HepG2 (cell line): ENCODE data around the gene RASIP1. TPM values are rescaled to one million over a fixed set of nuclear protein-coding genes. Genes with fewer than 3 reads are reported as not detected.

Experiments
- ATAC-seq: fragments of 200-7000 bp; cut with Tn5 transposase; 3 replicates; pipeline ENCODE4 v1.9.1; 2020; ENCODE audit warnings: mild to moderate bottlenecking, moderate library complexity
- BruUV-seq: library from RNA; stranded (reverse); fragments of 400-500 nt; replicated peaks from 2 replicates; lab custom pipeline; 2021; lab: Mats Ljungman, UMichigan
- CTCF ChIA-PET: fragments of 300-600 bp; formaldehyde crosslinking; extraction: SDS; loops from one replicate; lab custom pipeline; 2021; ENCODE audit warnings: low total read pairs, inconsistent platforms, low intra/inter-chr PET ratio; lab: Yijun Ruan, JAX
- POLR2A ChIA-PET: fragments of 350-600 bp; sonication (Branson Sonifier 250); formaldehyde crosslinking; loops from one replicate; lab custom pipeline; 2020; ENCODE audit warnings: antibody characterized with exemption, inconsistent platforms; lab: Yijun Ruan, JAX
- DNase-seq: peaks from one replicate; pipeline ENCODE4 v3.0.0-alpha.2; 2015; ENCODE audit warnings: low spot score
- FAIRE-seq: peaks from 3 replicates; lab custom pipeline; 2011; peaks lifted over from hg19 to GRCh38; lab: Jason Lieb, UNC
- H2AFZ ChIP-seq: one replicate; pipeline ENCODE4 v1.6.1; 2011; ENCODE audit warnings: low read length, inconsistent platforms
- H3K27ac ChIP-seq: fragments of 300-600 bp; 3 replicates; pipeline ENCODE4 v1.8.0; 2011; ENCODE audit warnings: mixed run types, mild to moderate bottlenecking, mixed read lengths, low read length, inconsistent platforms; ENCODE audit not compliant: insufficient read depth; ENCODE audit errors: extremely low read length
- H3K27me3 ChIP-seq, 2 experiments: fragments of 200-600 bp in 1 of 2; 2 replicates in 1 of 2; 3 replicates in 1 of 2; pipeline versions ENCODE4 v1.6.0 to v1.8.0; 2011; ENCODE audit warnings: low read length in 2 of 2, mild to moderate bottlenecking in 2 of 2, moderate library complexity in 2 of 2, inconsistent platforms in 1 of 2; ENCODE audit not compliant: insufficient read depth in 2 of 2, control insufficient read depth in 1 of 2
- H3K36me3 ChIP-seq, 2 experiments: fragments of 200-600 bp in 1 of 2; replicated peaks in 1 of 2; 2 replicates in 1 of 2; 3 replicates in 1 of 2; pipeline versions ENCODE4 v1.5.1 to v1.8.0; 2011; ENCODE audit warnings: low read length in 2 of 2, inconsistent platforms in 1 of 2; ENCODE audit not compliant: insufficient read depth in 2 of 2, control insufficient read depth in 1 of 2
- H3K4me1 ChIP-seq: 2 replicates; pipeline ENCODE4 v1.5.1; 2012; ENCODE audit warnings: low read length, inconsistent platforms; ENCODE audit not compliant: insufficient read depth
- H3K4me2 ChIP-seq: 2 replicates; pipeline ENCODE4 v1.6.0; 2011; ENCODE audit warnings: low read depth, low read length, inconsistent platforms
- H3K4me3 ChIP-seq, 3 experiments: fragments of 200-600 bp in 1 of 3; sonication (generic), shearing (Covaris generic) in 1 of 3; replicated peaks in 1 of 3; 2 replicates each; pipeline ENCODE4 v1.5.1; 2011 to 2016; ENCODE audit warnings: low read length in 3 of 3, inconsistent platforms in 2 of 3, low read depth in 2 of 3, mild to moderate bottlenecking in 2 of 3, control low read depth in 1 of 3, mixed read lengths in 1 of 3; ENCODE audit not compliant: insufficient read depth in 1 of 3
- H3K79me2 ChIP-seq: one replicate; pipeline ENCODE4 v1.6.1; 2011; ENCODE audit warnings: low read length, inconsistent platforms; ENCODE audit not compliant: insufficient read depth
- H3K9ac ChIP-seq: 2 replicates; pipeline ENCODE4 v1.6.0; 2011; ENCODE audit warnings: mild to moderate bottlenecking, low read depth, low read length, inconsistent platforms; ENCODE audit not compliant: insufficient read depth
- H3K9me3 ChIP-seq: 2 replicates; pipeline ENCODE4 v1.5.1; 2012; ENCODE audit warnings: mild to moderate bottlenecking, low read length
- H4K20me1 ChIP-seq: 2 replicates; pipeline ENCODE4 v1.6.0; 2011; ENCODE audit warnings: inconsistent platforms, mild to moderate bottlenecking, low read length, moderate library complexity; ENCODE audit not compliant: insufficient read depth
- ARID2 ChIP-seq: sonication (generic); formaldehyde crosslinking; IDR thresholded peaks from 2 replicates; pipeline ENCODE4 v1.8.1; 2022; ENCODE audit warnings: mild to moderate bottlenecking, missing genetic modification reagents, borderline replicate concordance
- BORCS8-MEF2B ChIP-seq: sonication (generic); formaldehyde crosslinking; IDR thresholded peaks from 2 replicates; pipeline ENCODE4 v1.8.0; 2022; ENCODE audit warnings: mild to moderate bottlenecking, missing genetic modification reagents
- ELF1 ChIP-seq: sonication (generic); formaldehyde crosslinking; IDR thresholded peaks from 2 replicates; pipeline ENCODE4 v1.4.0; 2020; ENCODE audit warnings: missing genetic modification reagents
- GABPA ChIP-seq, 2 experiments: IDR thresholded peaks; 2 replicates each; pipeline ENCODE4 v1.6.1; 2011 to 2016; ENCODE audit warnings: low read depth in 2 of 2, low read length in 1 of 2, missing biosample characterization in 1 of 2, missing genetic modification characterization in 1 of 2
- GABPB1 ChIP-seq: IDR thresholded peaks from 2 replicates; pipeline ENCODE4 v1.6.1; 2016; ENCODE audit warnings: mild to moderate bottlenecking, missing genetic modification reagents, moderate library complexity, missing compliant biosample characterization
- HDAC6 ChIP-seq: fragments of 200-600 bp; sonication (generic); IDR thresholded peaks from 2 replicates; pipeline ENCODE4 v1.7.0; 2017; ENCODE audit warnings: mild to moderate bottlenecking, antibody characterized with exemption, low read length, low read depth
- HOXA7 ChIP-seq: sonication (generic); formaldehyde crosslinking; IDR thresholded peaks from 2 replicates; pipeline ENCODE4 v1.8.1; 2022; ENCODE audit warnings: mild to moderate bottlenecking, missing genetic modification reagents, moderate library complexity
- PAF1 ChIP-seq: IDR thresholded peaks from 2 replicates; pipeline ENCODE4 v1.6.1; 2016; ENCODE audit warnings: missing genetic modification reagents, missing compliant biosample characterization
- PHF8 ChIP-seq: sonication (generic); formaldehyde crosslinking; IDR thresholded peaks from 2 replicates; pipeline ENCODE4 v1.5.0; 2020; ENCODE audit warnings: missing genetic modification reagents
- SP4 ChIP-seq: sonication (generic); formaldehyde crosslinking; IDR thresholded peaks from 2 replicates; pipeline ENCODE4 v1.8.1; 2023; ENCODE audit warnings: mild to moderate bottlenecking, missing genetic modification reagents
- TBL1XR1 ChIP-seq: fragments of 150-350 bp; IDR thresholded peaks from 2 replicates; pipeline ENCODE4 v1.6.1; 2014; ENCODE audit warnings: borderline replicate concordance, low read length; ENCODE audit not compliant: partially characterized antibody
- ZIK1 ChIP-seq: sonication (generic); formaldehyde crosslinking; IDR thresholded peaks from 2 replicates; pipeline ENCODE4 v1.5.0; 2020; ENCODE audit warnings: mild to moderate bottlenecking, low read depth, missing genetic modification reagents, borderline replicate concordance
- ZNF350 ChIP-seq: sonication (generic); formaldehyde crosslinking; IDR thresholded peaks from 2 replicates; pipeline ENCODE4 v1.4.0; 2020; ENCODE audit warnings: mild to moderate bottlenecking, low read depth, missing genetic modification reagents, borderline replicate concordance
- ZNF354B ChIP-seq: sonication (generic); formaldehyde crosslinking; IDR thresholded peaks from 2 replicates; pipeline ENCODE4 v1.8.0; 2022; ENCODE audit warnings: mild to moderate bottlenecking, missing genetic modification reagents
- ZNF496 ChIP-seq: sonication (generic); formaldehyde crosslinking; IDR thresholded peaks from 2 replicates; pipeline ENCODE4 v1.8.1; 2023; ENCODE audit warnings: mild to moderate bottlenecking, moderate library complexity, missing genetic modification reagents; ENCODE audit not compliant: insufficient replicate concordance
- ZNF776 ChIP-seq: sonication (generic); formaldehyde crosslinking; IDR thresholded peaks from 2 replicates; pipeline ENCODE4 v1.4.0; 2020; ENCODE audit warnings: mild to moderate bottlenecking, missing genetic modification reagents
- WGBS: methylation state at CpG from one replicate; pipeline ENCODE4 v1.1.6; 2017; ENCODE audit warnings: low lambda C conversion rate; 5-methylcytosine and 5-hydroxymethylcytosine counted together
- in situ Hi-C: cut with HindIII; loops from 2 replicates; pipeline ENCODE4 v1.10.0; 2017; ENCODE audit warnings: low pct_unique_long_range_greater_than_20kb; ENCODE audit not compliant: extremely low pct_ligation_motif_present
- intact Hi-C: fragments of 100-400 bp; cut with micrococcal nuclease; formaldehyde crosslinking; loops from one replicate; pipeline ENCODE4 v1.10.0; 2022; ENCODE audit not compliant: unreplicated experiment
- polyA plus RNA-seq, 8 experiments: library from polyadenylated mRNA; depleted of rRNA in 3 of 8; stranded (reverse) in 7 of 8; unstranded in 1 of 8; fragments of >200 nt; fragmentation: Illumina TruSeq in 4 of 8; extraction: Trizol in 4 of 8; gene quantifications; 2 replicates each; pipeline versions ENCODE4 v1.2.1 to v1.2.3, GENCODE V29; 2011 to 2016; ENCODE audit warnings: low read depth in 4 of 8, missing spikeins in 1 of 8, mixed read lengths in 1 of 8; ENCODE audit not compliant: insufficient read depth in 1 of 8
- total RNA-seq, 5 experiments: library from RNA; depleted of rRNA; stranded (reverse); fragments of >200 nt; fragmentation: Illumina TruSeq; extraction: Trizol; gene quantifications; 2 replicates each; pipeline ENCODE4 v1.2.3, GENCODE V29; 2016; ENCODE audit warnings: low read depth in 1 of 5
- TF ChIP-seq, protein P1 (sequence below): sonication (generic); formaldehyde crosslinking; IDR thresholded peaks from 2 replicates; pipeline ENCODE4 v1.4.0; 2020; ENCODE audit warnings: mild to moderate bottlenecking, missing genetic modification reagents

The RASIP1 gene
- total and polyA plus RNA-seq, 2 of the 13 experiments (the other 11 are each of a cell fraction or from before 2014, with no cell fraction given), result 0.44 to 0.58 TPM

DNA sequence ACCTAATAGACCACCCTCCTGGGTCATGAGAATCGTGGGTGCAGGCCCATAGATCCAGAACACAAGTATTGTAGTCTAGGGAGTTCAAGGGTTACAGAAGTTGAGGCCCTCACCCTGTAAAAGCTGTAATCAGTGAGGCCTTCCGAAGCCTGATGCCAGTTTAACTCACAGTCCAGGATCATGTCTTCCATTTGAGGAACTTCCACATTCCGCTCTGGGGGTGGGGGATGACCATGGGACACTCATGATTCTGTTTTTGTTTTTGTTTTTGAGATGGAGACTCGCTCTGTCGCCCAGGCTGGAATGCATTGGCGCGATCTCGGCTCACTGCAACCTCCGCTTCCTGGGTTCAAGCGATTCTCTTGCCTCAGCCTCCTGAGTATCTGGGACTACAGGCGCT lies 1.7 kb upstream of the RASIP1 start:
- ChIA-PET POLR2A (interaction anchor here (1.4 kb wide), 1 partner anchor 19 kb away, joined by 3 read pairs; no protein-coding TSS in a partner anchor), CTCF (no interaction called here)
- FAIRE-seq (no peak), DNase-seq (no peak), ATAC-seq (no peak)
- Histone ChIP-seq H4K20me1 (no peaks in the 10 kb centered on the region), H3K36me3 (no peaks in the 10 kb centered on the region), H3K9ac (no peak overlapping the region), H3K27ac (no peak overlapping the region), H3K79me2 (no peaks in the 10 kb centered on the region), H3K4me2 (peak overlapping the region; percentile 40; the same call in 1 of the 2 replicates), H3K4me1 (peaks cover 56% of the 10 kb centered on the region), H3K9me3 (no peaks in the 10 kb centered on the region), H3K27me3 (peaks cover 0 to 1% of the 10 kb centered on the region in 2 experiments; a peak in 1 of 5 replicates), H3K4me3 (no peak overlapping the region), H2AFZ (no peak overlapping the region)
- intact Hi-C loops (no loop called here), in situ Hi-C loops (no loop called here)
- WGBS, result 96% methylated on average over 8 of the region's 11 CpGs
- BruUV-seq, result no TSS peak
- TF ChIP-seq ZNF496 (no peak), HDAC6 (no peak)

DNA sequence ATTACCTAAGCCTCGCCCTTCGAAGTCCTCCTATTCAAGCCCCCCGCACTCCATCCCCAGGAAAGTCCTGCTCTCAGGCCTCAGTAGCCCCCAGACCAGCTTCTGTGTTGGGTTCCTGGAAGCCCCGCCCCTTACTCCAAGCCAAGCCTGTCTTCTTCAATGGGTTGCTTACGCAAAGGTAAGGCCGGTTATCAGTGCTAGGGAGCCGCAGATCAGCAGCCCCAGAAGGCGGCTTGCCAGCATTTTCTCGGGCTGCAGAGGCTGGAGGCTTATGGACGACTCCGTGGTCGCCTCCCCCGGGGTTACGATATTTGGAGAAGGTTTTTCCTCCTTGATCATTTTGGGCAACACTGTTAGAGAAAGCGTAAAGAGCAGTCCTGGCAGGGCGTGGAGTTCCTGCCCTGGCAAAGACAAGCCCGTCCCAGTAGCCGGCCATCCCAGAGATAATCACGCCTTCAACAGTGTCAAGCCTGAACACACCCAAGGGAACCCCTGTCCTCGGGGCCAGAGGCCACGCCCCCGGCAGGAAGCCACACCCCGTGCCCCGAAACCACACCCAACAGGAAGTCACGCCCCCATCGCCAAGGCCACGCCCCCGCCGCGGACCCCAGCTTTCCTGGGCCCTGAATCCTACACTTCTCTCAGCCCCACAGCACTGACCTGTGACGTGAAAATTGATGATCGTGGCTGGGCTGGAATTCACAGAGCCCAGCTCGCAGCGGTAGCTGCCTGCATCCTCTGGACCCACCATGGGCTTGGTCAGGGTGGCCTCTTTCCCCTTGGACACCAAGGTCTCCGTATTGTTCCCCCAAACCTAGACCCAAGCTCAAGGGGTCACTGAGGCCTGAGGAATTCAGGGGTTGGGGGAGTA lies 954 bp upstream of the RASIP1 start:
- 79% methylated on average over 20 of the region's 35 CpGs for WGBS
- no peak for FAIRE-seq
- no peak for ATAC-seq
- peak; percentile 75 for TF ChIP-seq GABPB1 (CRISPR knock-in tag)
- 0 out of 2 replicates have a peak, but pooled peaks have one; percentile 24 for TF ChIP-seq BORCS8-MEF2B
- no peak for TF ChIP-seq ZNF354B (CRISPR knock-in tag)
- peak; percentile 32; the same call in 1 of the 2 replicates for TF ChIP-seq ELF1 (CRISPR knock-in tag)
- TF ChIP-seq GABPA (IDR thresholded peaks at IDR 0.05; ENCODE audit: low read depth, low read length), result peak; percentile 21; the same call in 1 of the 2 replicates
- TF ChIP-seq GABPA (CRISPR knock-in tag; IDR thresholded peaks at IDR 0.05; ENCODE audit: low read depth), result peak; percentile 71
- TF ChIP-seq PAF1 (CRISPR knock-in tag), result no peak
- 0 out of 2 replicates have a peak, but pooled peaks have one; percentile 19 for TF ChIP-seq ARID2 (CRISPR knock-in tag)
- 0 out of 2 replicates have a peak, but pooled peaks have one; percentile 17 for TF ChIP-seq ZNF776 (CRISPR knock-in tag)
- TF ChIP-seq TBL1XR1, result no peak
- no peak for TF ChIP-seq PHF8 (CRISPR knock-in tag)
- no peak for TF ChIP-seq ZIK1 (CRISPR knock-in tag)
- TF ChIP-seq HOXA7 (CRISPR knock-in tag), result no peak
- peak; percentile 23; the same call in 1 of the 2 replicates for TF ChIP-seq ZNF350 (CRISPR knock-in tag)
- TF ChIP-seq, protein P1, sequence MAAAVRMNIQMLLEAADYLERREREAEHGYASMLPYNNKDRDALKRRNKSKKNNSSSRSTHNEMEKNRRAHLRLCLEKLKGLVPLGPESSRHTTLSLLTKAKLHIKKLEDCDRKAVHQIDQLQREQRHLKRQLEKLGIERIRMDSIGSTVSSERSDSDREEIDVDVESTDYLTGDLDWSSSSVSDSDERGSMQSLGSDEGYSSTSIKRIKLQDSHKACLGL (CRISPR knock-in tag), result 0 out of 2 replicates have a peak, but pooled peaks have one; percentile 20
- TF ChIP-seq SP4 (CRISPR knock-in tag), result no peak

More for the DNA sequence above, 954 bp upstream of the RASIP1 start:
- no peaks in the 10 kb centered on the region for H3K36me3 ChIP-seq
- POLR2A ChIA-PET, result interaction anchor here (1.4 kb wide), 1 partner anchor 19 kb away, joined by 3 read pairs; no protein-coding TSS in a partner anchor
- H4K20me1 ChIP-seq, result no peaks in the 10 kb centered on the region
- H3K9me3 ChIP-seq, result no peaks in the 10 kb centered on the region
- peaks cover 0 to 1% of the 10 kb centered on the region in 2 experiments; a peak in 1 of 5 replicates for H3K27me3 ChIP-seq
- peak overlapping the region in 1 of 3 experiments; percentile 30; a peak in 1 of 6 replicates for H3K4me3 ChIP-seq
- BruUV-seq, result no TSS peak
- in situ Hi-C loops (no loop called here), intact Hi-C loops (no loop called here)
- H3K4me1 ChIP-seq, result peaks cover 52% of the 10 kb centered on the region
- no peak for DNase-seq
- H3K9ac ChIP-seq, result no peak overlapping the region
- CTCF ChIA-PET, result no interaction called here
- no peaks in the 10 kb centered on the region for H3K79me2 ChIP-seq
- no peak overlapping the region for H3K27ac ChIP-seq
- H2AFZ ChIP-seq, result no peak overlapping the region
- H3K4me2 ChIP-seq, result peak overlapping the region; percentile 40; the same call in 1 of the 2 replicates
